PC-3 (cell line): Measurements from ENCODE around the gene SRXN1. TPM values are rescaled to one million over a fixed set of nuclear protein-coding genes. Genes with fewer than 3 reads are reported as not detected.

ENCODE experiments used
- ATAC-seq: fragments of 200-7000 bp; cut with Tn5 transposase; 2 replicates; pipeline ENCODE4 v1.9.1; 2020; ENCODE audit warnings: mild to moderate bottlenecking, moderate library complexity
- BruUV-seq: library from RNA; stranded (reverse); fragments of 400-500 nt; replicated peaks from 2 replicates; lab custom pipeline; 2021; lab: Mats Ljungman, UMichigan
- CTCF ChIA-PET: fragments of 300-600 bp; sonication (Branson Sonifier 250); formaldehyde crosslinking; loops from one replicate; lab custom pipeline; 2022; ENCODE audit warnings: antibody characterized with exemption; lab: Charles Lee
- POLR2A ChIA-PET: fragments of 300-600 bp; sonication (Branson Sonifier 250); formaldehyde crosslinking; loops from one replicate; lab custom pipeline; 2022; ENCODE audit warnings: antibody characterized with exemption; ENCODE audit not compliant: unreplicated experiment; lab: Charles Lee
- DNase-seq: peaks from one replicate; pipeline ENCODE4 v3.0.0-alpha.2; 2015
- H2AFZ ChIP-seq: fragments of 300-600 bp; sonication (generic); 2 replicates; pipeline ENCODE4 v1.6.0; 2016; ENCODE audit warnings: antibody characterized with exemption, low read length
- H3F3A ChIP-seq: fragments of 300-600 bp; sonication (generic); one replicate; pipeline ENCODE4 v1.6.0; 2017; ENCODE audit warnings: antibody characterized with exemption, low read length, control low read depth, mild to moderate bottlenecking; ENCODE audit not compliant: unreplicated experiment
- H3K27ac ChIP-seq: fragments of 300-600 bp; sonication (generic); 2 replicates; pipeline ENCODE4 v1.5.1; 2016; ENCODE audit warnings: mild to moderate bottlenecking, low read length
- H3K27me3 ChIP-seq: fragments of 300-600 bp; sonication (generic); 2 replicates; pipeline ENCODE4 v1.6.1; 2016; ENCODE audit warnings: low read length, mixed read lengths
- H3K36me3 ChIP-seq: fragments of 300-600 bp; sonication (generic); 2 replicates; pipeline ENCODE4 v1.6.1; 2016; ENCODE audit warnings: low read depth, mixed run types, low read length, mixed read lengths
- H3K4me1 ChIP-seq: fragments of 300-600 bp; sonication (generic); 2 replicates; pipeline ENCODE4 v1.5.1; 2016; ENCODE audit warnings: low read length; ENCODE audit not compliant: insufficient read depth
- H3K4me2 ChIP-seq: fragments of 300-600 bp; sonication (generic); 2 replicates; pipeline ENCODE4 v1.6.0; 2016; ENCODE audit warnings: low read length
- H3K4me3 ChIP-seq: fragments of 300-600 bp; sonication (generic); 2 replicates; pipeline ENCODE4 v1.5.1; 2016; ENCODE audit warnings: mild to moderate bottlenecking, low read length, mixed read lengths
- H3K79me2 ChIP-seq: fragments of 300-600 bp; sonication (generic); 2 replicates; pipeline ENCODE4 v1.6.1; 2017; ENCODE audit warnings: low read length, mixed read lengths
- H3K9ac ChIP-seq: fragments of 300-600 bp; sonication (generic); 2 replicates; pipeline ENCODE4 v1.6.0; 2016; ENCODE audit warnings: mild to moderate bottlenecking, low read length
- H3K9me2 ChIP-seq: fragments of 300-600 bp; sonication (generic); replicated peaks from 2 replicates; pipeline ENCODE4 v1.6.1; 2016; ENCODE audit warnings: mixed run types, low read length, mixed read lengths
- H3K9me3 ChIP-seq: fragments of 300-600 bp; sonication (generic); 2 replicates; pipeline ENCODE4 v1.6.1; 2016; ENCODE audit warnings: low read length, mixed read lengths
- H4K20me1 ChIP-seq: fragments of 300-600 bp; sonication (generic); 2 replicates; pipeline ENCODE4 v1.6.1; 2016; ENCODE audit warnings: low read length, mixed read lengths
- EZH2 ChIP-seq: fragments of 300-600 bp; sonication (generic); IDR thresholded peaks from one replicate; pipeline ENCODE4 v1.6.1; 2017; ENCODE audit warnings: antibody characterized with exemption, mild to moderate bottlenecking, low read length; ENCODE audit not compliant: unreplicated experiment
- EZH2phosphoT487 ChIP-seq: fragments of 300-600 bp; sonication (generic); IDR thresholded peaks from 2 replicates; pipeline ENCODE4 v1.6.1; 2018; ENCODE audit warnings: mild to moderate bottlenecking, antibody characterized with exemption, low read length, borderline replicate concordance
- intact Hi-C: fragments of 100-400 bp; cut with micrococcal nuclease; formaldehyde crosslinking; loops from 2 replicates; pipeline ENCODE4 v1.9.0; 2023
- total RNA-seq: library from RNA; depleted of rRNA; stranded (reverse); fragments of >200 nt; gene quantifications from 2 replicates; pipeline ENCODE4 v1.2.3, GENCODE V29; 2014
- TF ChIP-seq, protein P1 (sequence below): fragments of 300-600 bp; sonication (generic); conservative IDR thresholded peaks from 2 replicates; pipeline ENCODE4 v1.5.1; 2017; ENCODE audit warnings: antibody characterized with exemption, low read depth, mild to moderate bottlenecking, low read length

Gene SRXN1
- total RNA-seq, 1 experiment from 2014 or later, result 105 TPM

DNA sequence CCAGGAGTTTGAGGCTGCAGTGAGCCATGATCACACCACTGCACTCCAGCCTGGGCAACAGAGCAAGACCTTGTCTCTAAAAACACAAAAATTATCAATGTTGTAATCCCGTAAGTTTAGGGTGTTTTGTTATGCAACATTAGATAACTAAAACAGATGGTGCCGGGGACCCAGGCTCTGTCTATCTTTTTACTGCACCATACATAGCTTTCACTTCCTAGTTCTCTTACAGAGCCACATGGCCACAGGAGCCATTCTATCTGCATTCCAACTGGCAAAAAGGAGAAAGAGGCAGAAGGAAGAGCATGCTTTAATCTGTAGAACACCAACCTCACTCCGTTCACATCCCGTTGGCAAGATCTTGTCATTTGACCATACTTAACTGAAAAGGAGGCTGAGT, 37.5 kb downstream of the SRXN1 start:
- ChIA-PET POLR2A (no interaction called here), CTCF (no interaction called here)
- Histone ChIP-seq H3K9me3 (no peaks in the 10 kb centered on the region), H3K79me2 (no peaks in the 10 kb centered on the region), H3K9me2 (no peaks in the 10 kb centered on the region), H3K27ac (no peak overlapping the region), H4K20me1 (no peaks in the 10 kb centered on the region), H3K36me3 (no peaks in the 10 kb centered on the region), H3K4me3 (no peak overlapping the region), H2AFZ (no peak overlapping the region), H3K4me1 (no peaks in the 10 kb centered on the region), H3K4me2 (no peak overlapping the region), H3K27me3 (peaks cover 76% of the 10 kb centered on the region), H3F3A (no peaks in the 10 kb centered on the region), H3K9ac (no peak overlapping the region)
- no peak for DNase-seq
- intact Hi-C loops, result no loop called here
- no TSS peak for BruUV-seq
- ATAC-seq, result no peak
- TF ChIP-seq EZH2, result no peak
- TF ChIP-seq, protein P1, sequence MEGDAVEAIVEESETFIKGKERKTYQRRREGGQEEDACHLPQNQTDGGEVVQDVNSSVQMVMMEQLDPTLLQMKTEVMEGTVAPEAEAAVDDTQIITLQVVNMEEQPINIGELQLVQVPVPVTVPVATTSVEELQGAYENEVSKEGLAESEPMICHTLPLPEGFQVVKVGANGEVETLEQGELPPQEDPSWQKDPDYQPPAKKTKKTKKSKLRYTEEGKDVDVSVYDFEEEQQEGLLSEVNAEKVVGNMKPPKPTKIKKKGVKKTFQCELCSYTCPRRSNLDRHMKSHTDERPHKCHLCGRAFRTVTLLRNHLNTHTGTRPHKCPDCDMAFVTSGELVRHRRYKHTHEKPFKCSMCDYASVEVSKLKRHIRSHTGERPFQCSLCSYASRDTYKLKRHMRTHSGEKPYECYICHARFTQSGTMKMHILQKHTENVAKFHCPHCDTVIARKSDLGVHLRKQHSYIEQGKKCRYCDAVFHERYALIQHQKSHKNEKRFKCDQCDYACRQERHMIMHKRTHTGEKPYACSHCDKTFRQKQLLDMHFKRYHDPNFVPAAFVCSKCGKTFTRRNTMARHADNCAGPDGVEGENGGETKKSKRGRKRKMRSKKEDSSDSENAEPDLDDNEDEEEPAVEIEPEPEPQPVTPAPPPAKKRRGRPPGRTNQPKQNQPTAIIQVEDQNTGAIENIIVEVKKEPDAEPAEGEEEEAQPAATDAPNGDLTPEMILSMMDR, result no peak
- TF ChIP-seq EZH2phosphoT487, result no peak

DNA sequence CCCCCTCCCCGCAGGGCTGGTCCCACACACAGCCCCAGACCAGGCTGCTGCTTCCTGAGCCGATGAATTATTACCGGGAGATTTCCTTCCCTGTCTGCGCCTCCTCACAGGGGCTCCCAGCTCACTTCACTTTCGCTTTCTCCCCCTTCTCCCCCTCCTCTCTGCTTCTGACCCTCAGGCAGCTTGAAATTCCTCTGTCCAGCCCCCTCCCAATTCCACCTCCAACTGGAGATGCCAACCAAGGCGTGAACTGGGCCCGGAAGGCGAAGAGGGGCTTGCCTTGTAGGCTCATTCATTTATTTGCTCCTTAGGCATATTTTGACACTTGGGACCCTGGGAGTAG, 41.2 kb downstream of the SRXN1 start:
- Histone ChIP-seq H3K36me3 (no peaks in the 10 kb centered on the region), H2AFZ (no peak overlapping the region), H3K27ac (no peak overlapping the region), H3K4me2 (no peak overlapping the region), H3K79me2 (no peaks in the 10 kb centered on the region), H3K4me3 (no peak overlapping the region), H3K9ac (no peak overlapping the region), H4K20me1 (no peaks in the 10 kb centered on the region), H3K9me3 (no peaks in the 10 kb centered on the region), H3K27me3 (peaks cover 52% of the 10 kb centered on the region), H3K9me2 (no peaks in the 10 kb centered on the region), H3K4me1 (no peaks in the 10 kb centered on the region), H3F3A (no peaks in the 10 kb centered on the region)
- no peak for DNase-seq
- TF ChIP-seq EZH2, result no peak
- TF ChIP-seq EZH2phosphoT487, result no peak
- TF ChIP-seq, protein P1, result no peak
- intact Hi-C loops, result no loop called here
- no TSS peak for BruUV-seq
- POLR2A ChIA-PET, result no interaction called here
- no peak for ATAC-seq
- CTCF ChIA-PET, result no interaction called here

DNA sequence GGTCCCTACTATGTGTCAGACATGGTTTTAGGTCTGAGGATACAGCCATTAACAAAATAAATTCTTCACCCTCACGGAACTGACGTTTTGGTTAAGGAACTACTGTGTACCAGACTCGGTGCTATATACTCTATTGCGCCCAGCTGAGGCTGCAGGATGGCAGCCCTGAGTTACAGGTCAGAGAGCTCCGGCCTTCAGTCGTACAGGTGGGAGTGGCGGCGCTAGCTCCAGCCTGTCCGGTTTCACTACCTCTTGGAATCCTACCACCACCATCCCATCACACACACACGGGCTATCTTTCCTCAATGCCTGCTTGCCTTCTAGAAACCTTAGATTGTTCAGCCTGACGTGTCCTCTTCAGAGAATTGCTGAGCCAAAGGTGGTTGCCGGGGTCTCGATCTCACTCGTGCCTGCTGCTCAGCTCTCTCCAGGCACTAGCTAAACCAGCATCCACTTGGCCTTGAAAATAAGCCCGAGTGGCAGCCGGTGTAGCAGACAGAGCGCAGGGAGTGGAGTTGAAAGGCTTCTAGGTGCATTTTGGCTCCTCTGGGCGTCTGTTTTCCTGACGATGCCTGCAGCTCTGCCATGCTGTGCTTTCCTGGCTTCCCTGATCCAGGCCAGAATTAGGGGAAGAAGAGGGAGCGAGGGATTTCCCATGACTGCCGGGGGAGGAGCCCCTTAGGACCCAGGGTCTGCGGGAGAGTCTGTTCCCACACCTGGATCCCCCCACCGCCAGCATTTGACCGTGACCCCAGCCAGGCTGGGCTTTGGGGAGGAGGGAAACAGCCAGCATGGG, 41.8 kb downstream of the SRXN1 start:
- H3K9me2 ChIP-seq, result no peaks in the 10 kb centered on the region
- no peaks in the 10 kb centered on the region for H3K4me1 ChIP-seq
- no peak for ATAC-seq
- TF ChIP-seq EZH2 (no peak), EZH2phosphoT487 (no peak)
- TF ChIP-seq, protein P1, result no peak
- CTCF ChIA-PET, result no interaction called here
- intact Hi-C loops, result no loop called here
- no peak overlapping the region for H2AFZ ChIP-seq
- H3K4me2 ChIP-seq, result no peak overlapping the region
- DNase-seq, result no peak
- H3K9ac ChIP-seq, result no peak overlapping the region
- H3K79me2 ChIP-seq, result no peaks in the 10 kb centered on the region
- no TSS peak for BruUV-seq
- peaks cover 52% of the 10 kb centered on the region for H3K27me3 ChIP-seq
- H3F3A ChIP-seq, result no peaks in the 10 kb centered on the region
- no peak overlapping the region for H3K4me3 ChIP-seq
- no peaks in the 10 kb centered on the region for H4K20me1 ChIP-seq
- H3K36me3 ChIP-seq, result no peaks in the 10 kb centered on the region
- POLR2A ChIA-PET, result no interaction called here
- H3K27ac ChIP-seq, result no peak overlapping the region
- no peaks in the 10 kb centered on the region for H3K9me3 ChIP-seq
